Keratinocyte (primary cell): ENCODE data around the gene COA8. TPM values are rescaled to one million over a fixed set of nuclear protein-coding genes. Genes with fewer than 3 reads are reported as not detected.
A peak's percentile ranks its signal among the peaks of the same experiment; 100 is the strongest.

ENCODE experiments used
- DNase-seq: peaks from one replicate; pipeline ENCODE4 v3.0.0-alpha.2; 2011; ENCODE audit warnings: low read depth, missing footprints, low spot score
- FAIRE-seq: peaks from 2 replicates; lab custom pipeline; 2011; peaks lifted over from hg19 to GRCh38; lab: Jason Lieb, UNC
- H2AFZ ChIP-seq: 2 replicates; pipeline ENCODE4 v1.6.0; 2012; ENCODE audit warnings: low read length, control low read depth, inconsistent platforms; ENCODE audit not compliant: control insufficient read depth
- H3K27ac ChIP-seq: 2 replicates; pipeline ENCODE4 v1.5.1; 2011; ENCODE audit warnings: low read length; ENCODE audit not compliant: control insufficient read depth, insufficient read depth
- H3K27me3 ChIP-seq: 3 replicates; pipeline ENCODE4 v1.6.0; 2011; ENCODE audit warnings: low read length; ENCODE audit not compliant: control insufficient read depth, insufficient read depth; ENCODE audit errors: extremely low read depth
- H3K36me3 ChIP-seq, 2 experiments: 2 replicates in 1 of 2; 3 replicates in 1 of 2; pipeline ENCODE4 v1.5.1; 2011; ENCODE audit warnings: low read length in 2 of 2, mild to moderate bottlenecking in 1 of 2; ENCODE audit not compliant: control insufficient read depth in 2 of 2, insufficient read depth in 2 of 2; ENCODE audit errors: extremely low read depth in 1 of 2
- H3K4me1 ChIP-seq: 3 replicates; pipeline ENCODE4 v1.5.1; 2011; ENCODE audit warnings: low read length; ENCODE audit not compliant: control insufficient read depth, insufficient read depth; ENCODE audit errors: extremely low read depth
- H3K4me2 ChIP-seq: 3 replicates; pipeline ENCODE4 v1.6.0; 2011; ENCODE audit warnings: low read depth, low read length; ENCODE audit not compliant: control insufficient read depth, insufficient read depth; ENCODE audit errors: extremely low read depth
- H3K4me3 ChIP-seq, 3 experiments: fragments of 200-600 bp in 1 of 3; sonication (generic) in 1 of 3; 2 replicates in 2 of 3; 3 replicates in 1 of 3; pipeline ENCODE4 v1.5.1; 2011 to 2016; ENCODE audit warnings: low read length in 3 of 3, mild to moderate bottlenecking in 3 of 3, control low read depth in 2 of 3, inconsistent platforms in 1 of 3, low read depth in 1 of 3, mixed read lengths in 1 of 3, mixed run types in 1 of 3, moderate library complexity in 1 of 3; ENCODE audit not compliant: control insufficient read depth in 2 of 3, insufficient read depth in 2 of 3; ENCODE audit errors: extremely low read depth in 1 of 3
- H3K79me2 ChIP-seq: 2 replicates; pipeline ENCODE4 v1.6.0; 2012; ENCODE audit warnings: low read length; ENCODE audit not compliant: control insufficient read depth, insufficient read depth
- H3K9ac ChIP-seq: 3 replicates; pipeline ENCODE4 v1.6.0; 2011; ENCODE audit warnings: low read length; ENCODE audit not compliant: control insufficient read depth, insufficient read depth; ENCODE audit errors: extremely low read depth
- H3K9me1 ChIP-seq: 3 replicates; pipeline ENCODE4 v1.6.0; 2011; ENCODE audit warnings: low read length; ENCODE audit not compliant: control insufficient read depth, insufficient read depth; ENCODE audit errors: extremely low read depth
- H3K9me3 ChIP-seq: 2 replicates; pipeline ENCODE4 v1.5.1; 2012; ENCODE audit warnings: low read depth, low read length; ENCODE audit not compliant: control insufficient read depth
- H4K20me1 ChIP-seq: 3 replicates; pipeline ENCODE4 v1.6.0; 2011; ENCODE audit warnings: low read length; ENCODE audit not compliant: control insufficient read depth, insufficient read depth; ENCODE audit errors: extremely low read depth
- CTCF ChIP-seq, 3 experiments: IDR thresholded peaks in 1 of 3; conservative IDR thresholded peaks in 1 of 3; optimal IDR thresholded peaks in 1 of 3; 2 replicates in 2 of 3; 3 replicates in 1 of 3; pipeline versions ENCODE3 to v1.5.1; 2011; ENCODE audit warnings: low read length in 3 of 3, mild to moderate bottlenecking in 3 of 3, moderate library complexity in 2 of 3, control low read depth in 1 of 3, inconsistent platforms in 1 of 3; ENCODE audit not compliant: insufficient read depth in 2 of 3; ENCODE audit errors: extremely low read depth in 1 of 3
- EZH2 ChIP-seq: IDR thresholded peaks from one replicate; pipeline ENCODE4 v1.6.1; 2012; ENCODE audit warnings: inconsistent platforms, mild to moderate bottlenecking, low read length, moderate library complexity
- dilution Hi-C: fragments of 300-500 bp; cut with MboI; formaldehyde crosslinking; loops from one replicate; pipeline ENCODE4 v1.7.0; 2020; ENCODE audit warnings: low sequenced_read_pairs; ENCODE audit not compliant: extremely low pct_ligation_motif_present
- polyA plus RNA-seq, 5 experiments: library from polyadenylated mRNA; depleted of rRNA in 3 of 5; stranded (reverse) in 3 of 5; stranded (forward) in 1 of 5; unstranded in 1 of 5; fragments of >200 nt; gene quantifications; 1 replicate in 1 of 5; 2 replicates in 3 of 5; 3 replicates in 1 of 5; pipeline versions ENCODE4 v1.2.1 to v1.2.3, GENCODE V29; 2011 to 2012; ENCODE audit warnings: missing spikeins in 2 of 5, low read depth in 1 of 5, low replicate concordance in 1 of 5

Gene COA8
- polyA plus RNA-seq, 1 donor (not counting 4 experiments of a cell fraction or from before 2014, with no cell fraction given) = 24.8 TPM

GRCh38 chr14:103560691-103561090, 2.1 kb upstream of the COA8 start:
- Histone ChIP-seq H3K79me2 (peaks cover 88% of the 10 kb centered on the region), H3K27ac (peak overlapping the region; percentile 72), H3K9me1 (no peaks in the 10 kb centered on the region), H3K4me2 (peak overlapping the region; percentile 94), H3K27me3 (no peaks in the 10 kb centered on the region), H3K36me3 (peaks cover 12 to 13% of the 10 kb centered on the region in 2 experiments), H4K20me1 (peaks cover 9% of the 10 kb centered on the region), H3K4me1 (peaks cover 15% of the 10 kb centered on the region), H3K4me3 (peak overlapping the region; percentile 93 to 97 (median 95)), H2AFZ (no peak overlapping the region), H3K9ac (peak overlapping the region; percentile 83), H3K9me3 (no peaks in the 10 kb centered on the region)
- FAIRE-seq (no peak), DNase-seq (no peak)
- dilution Hi-C loops = no loop called here
- TF ChIP-seq EZH2 (no peak), CTCF (optimal IDR thresholded peaks at IDR 0.05 in 1 of 3, IDR thresholded peaks at IDR 0.05 in 1 of 3, conservative IDR thresholded peaks at IDR 0.05 in 1 of 3; ENCODE audit: extremely low read depth in 1 of 3, insufficient read depth in 2 of 3, low read length in 3 of 3) (no peak)

GRCh38 chr14:103561381-103562178, 1.2 kb upstream of the COA8 start:
- peak overlapping the region; percentile 83 for H3K9ac ChIP-seq
- H3K9me3 ChIP-seq = no peaks in the 10 kb centered on the region
- FAIRE-seq = no peak
- H4K20me1 ChIP-seq = peaks cover 9% of the 10 kb centered on the region
- dilution Hi-C loops = no loop called here
- peaks cover 15% of the 10 kb centered on the region for H3K4me1 ChIP-seq
- H3K4me3 ChIP-seq = peak overlapping the region; percentile 93 to 97 (median 95)
- peak overlapping the region; percentile 72 for H3K27ac ChIP-seq
- H3K79me2 ChIP-seq = peaks cover 90% of the 10 kb centered on the region
- H3K36me3 ChIP-seq = peaks cover 12 to 13% of the 10 kb centered on the region in 2 experiments
- H2AFZ ChIP-seq = peak overlapping the region; percentile 36
- H3K27me3 ChIP-seq = no peaks in the 10 kb centered on the region
- peak overlapping the region; percentile 94 for H3K4me2 ChIP-seq
- DNase-seq = no peak
- H3K9me1 ChIP-seq = no peaks in the 10 kb centered on the region
- peak in 1 of 3 experiments; percentile 6 for TF ChIP-seq CTCF (optimal IDR thresholded peaks at IDR 0.05 in 1 of 3, IDR thresholded peaks at IDR 0.05 in 1 of 3, conservative IDR thresholded peaks at IDR 0.05 in 1 of 3; ENCODE audit: extremely low read depth in 1 of 3, insufficient read depth in 2 of 3, low read length in 3 of 3)
- no peak for TF ChIP-seq EZH2
